GM12872 (cell line): ENCODE results near the gene TSG101.

Experiments used
- CTCF ChIP-seq: IDR thresholded peaks from 3 replicates; pipeline ENCODE4 v1.5.1; 2011; ENCODE audit warnings: low read depth, mild to moderate bottlenecking, low read length, moderate library complexity; ENCODE audit not compliant: insufficient read depth

TSG101 gene

GRCh38 chr11:18526521-18527296 lies at the start of gene TSG101:
Gene TSG101 (minus strand): TSS chr11:18526942. CDS start chr11:18526816, 126 bp downstream.
- TF ChIP-seq CTCF = no peak

- TF ChIP-seq CTCF = no peak
Observed at GRCh38 chr11:18575361-18575760, 48.6 kb upstream of the TSG101 start.

GRCh38 chr11:18567081-18567480 lies 40.3 kb upstream of the TSG101 start:
- no peak for TF ChIP-seq CTCF

GRCh38 chr11:18566406-18566805 lies 39.7 kb upstream of the TSG101 start:
- TF ChIP-seq CTCF = no peak

- no peak for TF ChIP-seq CTCF
Observed at GRCh38 chr11:18564149-18564548, 37.4 kb upstream of the TSG101 start.

- TF ChIP-seq CTCF = no peak
Observed at GRCh38 chr11:18563090-18563730, 36.5 kb upstream of the TSG101 start.

- TF ChIP-seq CTCF = no peak
Observed at GRCh38 chr11:18548001-18548400, 21.3 kb upstream of the TSG101 start.
